ENCODE measurements around the gene RHOT2.

The RHOT2 gene

DNA sequence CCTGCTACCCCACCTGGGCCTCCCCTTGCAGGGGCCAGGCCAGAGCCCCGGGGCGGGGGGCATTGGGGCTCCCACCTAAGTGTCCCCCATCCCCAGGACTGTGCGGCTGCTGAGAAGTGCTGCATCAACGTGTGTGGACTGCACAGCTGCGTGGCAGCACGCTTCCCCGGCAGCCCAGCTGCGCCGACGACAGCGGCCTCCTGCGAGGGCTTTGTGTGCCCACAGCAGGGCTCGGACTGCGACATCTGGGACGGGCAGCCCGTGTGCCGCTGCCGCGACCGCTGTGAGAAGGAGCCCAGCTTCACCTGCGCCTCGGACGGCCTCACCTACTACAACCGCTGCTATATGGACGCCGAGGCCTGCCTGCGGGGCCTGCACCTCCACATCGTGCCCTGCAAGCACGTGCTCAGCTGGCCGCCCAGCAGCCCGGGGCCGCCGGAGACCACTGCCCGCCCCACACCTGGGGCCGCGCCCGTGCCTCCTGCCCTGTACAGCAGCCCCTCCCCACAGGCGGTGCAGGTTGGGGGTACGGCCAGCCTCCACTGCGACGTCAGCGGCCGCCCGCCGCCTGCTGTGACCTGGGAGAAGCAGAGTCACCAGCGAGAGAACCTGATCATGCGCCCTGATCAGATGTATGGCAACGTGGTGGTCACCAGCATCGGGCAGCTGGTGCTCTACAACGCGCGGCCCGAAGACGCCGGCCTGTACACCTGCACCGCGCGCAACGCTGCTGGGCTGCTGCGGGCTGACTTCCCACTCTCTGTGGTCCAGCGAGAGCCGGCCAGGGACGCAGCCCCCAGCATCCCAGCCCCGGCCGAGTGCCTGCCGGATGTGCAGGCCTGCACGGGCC, 35.2 kb upstream of the RHOT2 start:
- DNase-seq, result no peak

DNA sequence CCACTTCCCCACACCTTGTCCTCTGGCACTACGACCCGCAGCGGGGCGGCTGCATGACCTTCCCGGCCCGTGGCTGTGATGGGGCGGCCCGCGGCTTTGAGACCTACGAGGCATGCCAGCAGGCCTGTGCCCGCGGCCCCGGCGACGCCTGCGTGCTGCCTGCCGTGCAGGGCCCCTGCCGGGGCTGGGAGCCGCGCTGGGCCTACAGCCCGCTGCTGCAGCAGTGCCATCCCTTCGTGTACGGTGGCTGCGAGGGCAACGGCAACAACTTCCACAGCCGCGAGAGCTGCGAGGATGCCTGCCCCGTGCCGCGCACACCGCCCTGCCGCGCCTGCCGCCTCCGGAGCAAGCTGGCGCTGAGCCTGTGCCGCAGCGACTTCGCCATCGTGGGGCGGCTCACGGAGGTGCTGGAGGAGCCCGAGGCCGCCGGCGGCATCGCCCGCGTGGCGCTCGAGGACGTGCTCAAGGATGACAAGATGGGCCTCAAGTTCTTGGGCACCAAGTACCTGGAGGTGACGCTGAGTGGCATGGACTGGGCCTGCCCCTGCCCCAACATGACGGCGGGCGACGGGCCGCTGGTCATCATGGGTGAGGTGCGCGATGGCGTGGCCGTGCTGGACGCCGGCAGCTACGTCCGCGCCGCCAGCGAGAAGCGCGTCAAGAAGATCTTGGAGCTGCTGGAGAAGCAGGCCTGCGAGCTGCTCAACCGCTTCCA, 34.4 kb upstream of the RHOT2 start:
- DNase-seq, result no peak

DNA sequence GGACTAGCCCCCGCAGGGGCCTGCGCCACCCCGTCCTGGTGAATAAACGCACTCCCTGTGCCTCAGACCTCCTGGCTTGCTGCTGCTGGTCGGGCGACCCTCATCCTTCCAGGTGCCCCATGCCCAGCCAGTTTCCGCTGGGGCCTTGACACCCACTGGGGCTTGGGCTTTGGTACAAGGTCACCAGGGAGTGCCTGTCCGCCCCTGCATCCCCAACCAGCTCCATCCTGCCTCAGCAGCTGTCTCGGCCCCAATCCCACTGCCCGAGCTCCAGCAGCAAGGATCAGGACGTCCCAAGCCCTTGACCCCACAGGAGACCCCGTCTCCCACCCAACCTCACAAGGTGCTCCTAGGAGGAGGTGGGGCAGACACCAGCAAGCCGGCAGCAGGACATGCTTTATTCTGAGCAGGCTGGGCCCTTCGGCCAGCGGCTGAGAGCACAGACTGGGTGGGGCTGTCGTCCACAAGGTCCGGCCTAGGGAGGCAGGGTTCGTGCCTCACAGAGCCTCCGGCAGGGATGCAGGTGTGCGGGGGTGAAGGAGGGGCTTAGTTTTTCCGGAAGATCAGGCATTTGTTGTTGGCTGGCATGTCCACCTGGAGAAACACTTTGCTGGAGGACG, 33.8 kb upstream of the RHOT2 start:
- no peak for DNase-seq

DNA sequence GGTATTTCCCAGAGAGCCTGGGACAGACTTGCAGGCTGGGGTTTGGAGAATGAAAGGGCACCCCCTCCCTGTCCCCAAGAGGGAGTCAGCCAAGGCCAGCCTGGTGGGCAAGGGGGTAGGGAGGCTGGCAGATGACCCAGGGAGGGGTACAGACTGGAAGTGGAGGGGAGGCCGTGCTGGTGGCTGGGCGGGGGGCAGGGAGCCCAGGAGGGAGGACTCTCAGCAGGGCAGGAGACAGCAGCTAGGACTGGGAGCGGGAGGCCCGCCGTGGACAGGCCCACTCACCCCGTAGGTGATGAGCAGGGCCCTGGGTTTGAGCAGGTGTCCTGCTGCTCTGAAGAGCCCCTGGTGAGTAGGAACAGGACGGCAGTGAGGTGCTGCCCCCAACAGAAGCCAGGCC, 32.9 kb upstream of the RHOT2 start:
- no peak for DNase-seq

DNA sequence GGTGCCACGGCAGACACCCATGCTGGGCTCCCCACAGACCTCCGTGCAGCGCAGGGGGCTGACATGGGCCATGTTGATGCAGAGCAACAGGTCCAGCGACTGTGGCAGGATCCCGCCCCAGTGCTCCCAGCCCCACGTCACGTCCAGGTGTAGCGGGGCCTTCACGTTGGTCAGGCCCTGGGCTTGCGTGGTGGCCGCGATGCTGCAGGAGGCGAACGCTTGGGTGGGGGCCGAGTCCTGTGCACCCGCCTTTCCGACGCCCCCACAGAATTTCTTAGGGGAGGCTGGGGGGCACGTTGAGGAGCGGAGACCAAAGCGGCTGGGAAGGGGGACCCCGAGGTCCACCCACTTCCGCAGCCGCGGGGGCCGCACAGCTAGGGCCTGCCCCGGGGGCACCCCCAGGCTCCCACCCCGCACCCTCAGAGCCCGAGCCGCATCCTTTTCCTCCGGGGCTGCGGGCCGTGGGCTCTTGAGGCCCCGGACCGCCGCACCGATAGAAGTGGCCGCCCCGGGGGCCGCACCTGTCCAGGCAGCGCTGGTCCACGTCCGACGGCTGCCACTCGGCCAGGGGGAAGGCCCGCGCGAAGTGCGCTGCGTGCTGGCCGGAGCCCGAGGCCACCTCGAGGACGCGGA, 32.2 kb upstream of the RHOT2 start:
- no peak for DNase-seq

DNA sequence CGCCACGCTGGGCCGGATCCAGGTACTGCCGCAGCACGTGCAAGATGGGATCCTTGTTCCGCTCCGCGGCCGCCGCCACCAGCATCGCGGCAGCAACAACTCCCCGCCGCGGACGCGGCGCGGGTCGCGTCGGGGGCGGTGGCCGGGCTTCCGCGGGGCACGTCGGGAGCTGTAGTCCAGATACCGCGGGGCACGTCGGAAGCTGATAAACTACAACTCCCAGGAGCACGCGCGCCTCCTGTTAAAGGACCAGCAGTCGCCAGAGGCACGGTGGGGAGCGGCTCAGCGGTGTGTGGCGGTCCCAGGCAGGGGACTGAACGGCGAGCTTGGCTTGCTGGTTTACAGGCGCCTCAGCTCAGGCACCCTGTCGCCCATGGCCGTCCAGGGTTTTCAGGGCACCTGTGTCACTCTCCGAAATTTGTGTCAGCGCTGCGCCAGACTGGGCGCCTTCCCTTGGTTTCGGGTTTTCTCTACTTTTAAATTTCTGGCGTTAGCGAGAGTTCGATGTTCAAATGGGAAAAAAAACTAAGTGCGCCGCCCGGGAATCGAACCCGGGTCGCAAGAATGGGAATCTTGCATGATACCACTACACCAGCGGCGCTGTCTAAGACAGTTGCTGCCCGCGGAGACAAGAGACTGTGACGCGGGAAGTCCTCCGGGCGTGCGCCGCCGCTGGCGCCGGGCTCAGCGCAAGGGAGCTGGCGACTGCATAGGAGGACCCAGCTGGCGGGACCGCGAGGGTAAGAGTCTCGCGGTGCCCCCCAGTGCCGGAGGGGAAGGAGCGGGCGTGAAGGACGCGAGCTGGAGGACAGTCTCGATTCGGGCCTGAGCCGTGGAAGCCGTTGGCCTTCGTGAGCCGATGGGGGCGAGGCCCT, 31.5 kb upstream of the RHOT2 start, which contains the start of gene METTL26:
METTL26 (minus strand) TSS at position 100 of the 875 bp plus-strand sequence; CDS start at position 85, 15 bp downstream.
- peak; percentile 96 for DNase-seq

DNA sequence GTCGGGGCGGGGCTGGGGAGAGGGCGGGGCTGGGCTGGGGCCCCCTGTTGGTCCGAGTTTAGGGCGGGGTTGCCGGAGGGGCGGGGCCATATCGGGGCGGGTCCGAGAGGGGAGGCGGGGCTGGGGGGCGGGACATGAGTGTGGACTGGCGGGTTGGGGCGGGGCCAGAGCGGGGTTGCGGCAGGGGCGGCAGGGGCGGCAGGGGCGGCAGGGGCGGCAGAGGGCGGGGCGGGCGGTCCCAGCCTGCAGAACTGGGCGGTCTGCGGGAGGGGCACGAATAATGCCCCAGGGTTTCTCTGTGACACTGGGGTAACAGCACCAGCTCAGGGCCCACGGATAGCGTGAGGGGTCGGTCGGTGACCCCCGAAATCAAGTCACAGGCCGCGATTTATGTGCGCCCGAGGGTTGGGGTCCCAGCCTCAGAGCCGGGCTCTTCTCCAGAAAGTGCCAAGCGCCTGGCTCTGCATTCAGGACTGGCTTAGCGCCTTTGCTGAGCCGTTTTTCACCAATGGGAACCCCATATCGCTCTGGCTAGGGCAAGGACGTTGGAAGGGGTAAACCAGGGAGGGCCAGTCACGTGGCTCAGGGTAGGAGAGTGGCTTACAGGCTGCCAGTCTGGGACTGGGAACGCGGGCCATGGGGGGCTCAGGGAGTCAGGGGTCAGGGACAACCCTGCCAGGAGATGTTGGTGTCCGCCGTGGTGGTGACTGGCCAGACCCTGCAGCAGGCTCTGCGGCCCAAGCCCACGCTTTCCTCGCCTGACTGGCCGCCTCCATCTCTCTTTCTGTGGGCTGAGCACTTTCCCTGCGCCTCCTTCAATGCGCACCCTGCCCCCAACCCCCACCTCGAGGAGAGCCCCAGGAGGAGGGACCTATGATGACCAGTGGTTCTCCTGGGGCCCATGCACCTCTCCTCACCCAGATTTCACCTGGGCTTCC, 30.6 kb upstream of the RHOT2 start:
- no peak for DNase-seq

DNA sequence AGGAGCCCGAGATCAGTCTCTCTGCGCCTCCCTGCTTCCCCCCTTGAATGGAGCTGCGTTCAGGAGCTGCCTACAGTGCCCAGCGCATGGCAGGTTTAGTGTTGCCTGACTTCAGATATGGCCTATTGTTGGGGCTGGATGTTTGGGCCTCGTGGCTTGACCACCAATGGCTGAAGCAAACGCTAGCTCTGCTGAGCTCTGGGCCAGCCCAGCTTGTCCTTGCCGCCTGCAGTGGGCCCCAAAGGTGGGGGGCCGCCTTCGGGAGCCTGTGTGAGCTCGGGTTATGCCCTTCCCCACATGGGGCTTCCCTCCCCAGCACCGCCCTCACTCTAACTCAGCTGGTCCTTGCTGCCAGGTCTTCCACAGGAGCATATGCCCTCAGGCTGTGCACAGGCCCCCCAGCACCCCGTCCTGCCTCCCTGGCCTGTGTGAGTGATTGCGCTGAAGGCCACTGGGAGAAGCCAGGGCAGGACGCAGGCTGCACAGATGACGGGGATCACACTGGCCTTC, 29.8 kb upstream of the RHOT2 start:
- no peak for DNase-seq

DNA sequence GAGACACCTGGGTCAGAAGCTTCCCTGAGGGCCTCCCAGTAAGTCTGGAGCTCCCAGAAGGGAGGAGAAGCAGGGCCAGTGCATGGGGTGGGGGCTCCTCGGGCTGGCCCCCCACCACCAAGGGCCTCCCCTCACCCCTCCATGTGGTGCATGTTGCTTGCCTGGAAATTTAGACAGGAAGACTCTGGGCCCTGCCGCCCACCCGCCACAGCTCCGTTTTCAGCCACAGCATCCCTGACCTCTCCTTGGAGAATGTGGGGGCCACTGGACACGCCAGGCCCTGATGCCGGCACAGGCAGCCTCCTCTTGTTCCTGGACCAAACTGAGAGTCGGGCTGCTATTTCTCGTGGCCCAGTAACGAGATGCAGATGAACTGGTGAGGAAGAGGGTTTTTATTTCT, 29.1 kb upstream of the RHOT2 start:
- DNase-seq, result no peak

DNA sequence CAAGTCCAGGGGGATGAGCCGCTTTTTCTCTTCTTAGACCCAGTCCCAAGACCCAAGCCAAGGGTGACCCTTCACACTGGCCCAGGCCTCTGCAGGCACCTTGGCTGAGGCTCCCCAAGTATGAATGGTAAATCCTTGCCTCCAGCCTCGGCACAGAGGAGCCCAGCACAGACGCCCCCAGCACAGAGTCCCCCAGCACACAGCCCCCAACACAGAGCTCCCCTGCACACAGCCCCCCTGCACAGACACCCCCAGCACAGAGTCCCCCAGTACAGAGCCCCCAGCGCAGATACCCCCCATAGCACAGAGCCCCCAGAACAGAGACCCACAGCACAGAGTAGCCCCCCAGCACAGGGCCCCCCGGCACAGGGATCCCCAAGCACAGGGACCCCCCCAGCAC, 27.3 kb upstream of the RHOT2 start:
- no peak for DNase-seq

DNA sequence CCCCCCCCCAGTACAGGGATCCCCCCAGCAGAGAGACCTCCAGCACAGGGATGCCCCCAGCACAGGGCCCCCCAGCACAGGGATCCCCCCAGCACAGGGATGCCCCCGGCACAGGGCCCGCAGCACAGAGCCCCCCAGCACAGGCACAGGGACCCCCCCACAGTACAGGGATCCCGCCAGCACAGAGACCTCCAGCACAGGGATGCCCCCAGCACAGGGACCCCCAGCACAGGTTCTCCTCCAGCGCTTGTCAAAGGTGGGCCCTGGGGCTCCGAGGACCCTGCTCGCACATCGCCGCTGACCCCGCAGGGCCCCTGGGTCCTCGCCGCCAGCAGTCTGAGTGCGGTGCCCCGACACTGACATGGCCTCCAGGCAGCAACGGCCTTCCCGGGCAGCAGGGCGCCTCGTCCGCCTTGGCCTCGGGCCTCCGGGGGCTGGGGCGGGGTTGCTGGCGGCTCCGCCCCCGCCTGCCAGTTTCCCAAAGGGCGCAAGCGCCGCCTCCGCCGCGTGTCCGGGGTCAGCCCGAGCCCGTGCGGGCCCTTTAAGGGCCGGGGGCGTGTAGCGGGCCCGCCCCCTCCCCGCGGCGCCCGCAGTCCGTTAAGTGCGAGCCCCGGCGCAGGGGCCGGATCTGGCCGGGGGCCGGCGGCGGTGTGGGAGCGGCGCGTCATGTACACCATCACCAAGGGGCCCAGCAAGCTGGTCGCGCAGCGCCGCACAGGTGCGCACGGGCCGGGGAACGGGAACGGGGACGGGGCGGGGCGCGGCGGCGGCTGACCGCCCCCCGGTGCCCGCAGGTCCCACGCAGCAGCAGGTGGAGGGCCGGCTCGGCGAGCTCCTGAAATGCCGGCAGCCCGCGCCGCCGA, 26.4 kb upstream of the RHOT2 start, which contains the start of gene MCRIP2:
MCRIP2 (plus strand) TSS at position 503 of the 863 bp plus-strand sequence; CDS start at position 667, 164 bp downstream.
- peak; percentile 84 for DNase-seq

DNA sequence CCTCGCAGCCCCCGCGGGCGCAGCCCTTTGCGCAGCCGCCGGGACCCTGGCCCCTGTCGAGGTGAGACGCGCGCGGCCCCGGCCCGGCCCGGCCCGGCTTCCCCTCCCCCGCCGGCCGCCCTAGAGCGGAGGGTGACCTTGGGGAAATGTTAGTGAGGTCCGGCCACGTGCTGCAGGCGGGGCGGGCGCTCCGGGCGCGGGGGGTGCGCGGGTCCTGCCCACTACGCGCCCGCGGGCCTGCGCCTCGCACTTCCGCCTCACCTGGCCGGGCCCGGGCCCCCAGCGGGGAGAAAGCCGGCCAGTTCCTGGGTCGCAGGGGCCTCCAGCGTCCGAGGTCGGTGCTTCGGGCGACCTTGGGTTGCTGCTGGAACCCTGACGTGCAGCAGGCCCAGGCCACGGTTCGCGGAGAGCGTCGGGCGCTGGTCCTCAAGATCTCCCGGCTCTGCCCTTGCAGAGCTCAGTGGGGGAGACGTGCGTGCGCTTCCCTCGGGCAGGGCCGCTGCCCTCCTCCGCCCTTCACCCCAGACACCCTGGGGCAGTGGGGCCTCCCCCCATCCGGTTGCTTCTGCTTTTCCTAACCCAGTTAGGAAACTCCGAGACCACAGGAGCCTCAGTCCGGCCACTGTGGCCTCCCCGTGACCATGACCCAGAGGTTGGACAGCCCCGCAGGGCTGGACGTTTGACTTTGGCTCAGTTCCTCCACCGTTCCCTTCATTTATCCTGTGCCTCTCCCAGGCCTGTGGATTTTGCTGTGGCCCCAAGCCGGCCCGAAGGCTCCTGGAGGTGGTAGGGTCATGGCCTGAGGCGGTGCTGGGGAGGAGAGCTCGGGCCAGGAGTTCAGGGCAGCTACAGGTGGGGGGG, 25.5 kb upstream of the RHOT2 start:
- DNase-seq, result no peak

DNA sequence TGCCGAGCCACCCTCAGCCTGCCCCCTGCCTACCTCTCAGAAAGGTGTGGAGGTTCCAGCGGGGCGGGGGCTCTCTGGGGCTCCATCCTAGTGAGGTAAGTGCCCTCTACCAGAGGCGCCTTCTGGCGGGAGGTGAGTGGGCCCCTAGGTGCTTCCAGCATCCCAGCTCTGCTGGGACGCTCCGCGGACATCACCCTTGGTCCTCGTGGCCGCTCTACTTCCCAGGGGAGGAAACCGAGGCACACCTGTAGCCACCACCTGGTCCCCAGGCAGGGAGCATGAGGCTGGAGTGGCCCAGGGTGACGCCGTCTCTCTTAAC, 24.9 kb upstream of the RHOT2 start:
- DNase-seq, result no peak

DNA sequence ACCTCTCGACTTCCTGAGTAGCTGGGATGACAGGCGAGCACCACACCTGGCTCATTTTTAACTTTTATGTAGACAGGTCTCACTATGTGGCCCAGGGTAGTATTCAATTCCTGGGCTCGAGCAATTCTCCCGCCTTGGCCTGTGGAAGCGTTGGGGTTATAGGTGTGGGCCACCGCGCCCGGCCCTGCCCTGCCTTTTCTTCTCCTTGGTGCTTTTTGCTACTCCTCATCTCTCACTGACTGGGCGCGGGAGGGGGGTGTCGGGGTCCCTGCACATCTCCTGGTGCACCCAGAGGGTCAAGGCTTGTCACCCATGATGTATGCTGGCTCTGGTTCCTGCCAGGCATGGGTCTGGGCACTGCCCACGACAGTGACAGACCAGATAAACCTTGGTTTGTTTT, 23.4 kb upstream of the RHOT2 start:
- no peak for DNase-seq

DNA sequence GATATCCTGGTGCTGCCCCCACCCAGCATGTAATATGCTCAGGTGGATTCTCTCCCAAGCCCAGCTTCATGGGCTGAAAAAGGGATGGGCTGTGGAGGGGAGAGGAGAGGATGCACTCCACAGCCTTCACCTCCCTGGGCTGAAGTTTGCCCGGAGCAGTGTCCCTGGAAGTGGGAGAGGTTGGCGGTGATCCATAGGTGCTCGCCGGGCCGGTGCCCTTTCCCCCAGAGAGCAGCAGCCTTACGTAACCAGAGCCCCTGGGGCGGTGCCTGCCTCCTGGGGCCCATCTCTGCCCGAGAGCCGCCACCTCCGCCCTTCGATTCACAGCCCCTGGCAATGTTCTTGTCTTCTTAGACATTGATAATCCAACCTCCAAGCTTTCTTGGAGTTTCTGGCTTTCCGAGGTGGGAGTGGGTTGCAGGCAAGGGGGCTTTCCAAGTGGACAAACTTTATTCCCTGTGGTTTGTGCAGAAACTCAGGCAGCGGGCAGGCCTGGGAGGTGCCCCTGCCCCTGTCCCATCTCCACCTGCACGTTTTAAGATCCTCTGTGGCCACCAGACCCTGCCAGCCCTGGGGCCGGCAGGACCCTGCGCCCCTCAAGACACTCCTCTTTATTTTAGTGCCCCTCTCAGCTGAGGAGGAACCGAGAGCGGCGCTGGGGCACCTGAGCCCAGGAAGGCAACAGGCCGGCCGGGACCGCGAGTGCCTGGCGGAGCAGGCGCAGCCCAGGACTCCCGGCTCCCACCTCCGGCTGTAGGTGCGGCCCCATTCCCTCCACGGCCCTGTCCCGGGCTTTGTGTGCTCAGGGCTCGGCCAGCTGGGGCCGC, 21.9 kb upstream of the RHOT2 start:
- DNase-seq, result no peak

DNA sequence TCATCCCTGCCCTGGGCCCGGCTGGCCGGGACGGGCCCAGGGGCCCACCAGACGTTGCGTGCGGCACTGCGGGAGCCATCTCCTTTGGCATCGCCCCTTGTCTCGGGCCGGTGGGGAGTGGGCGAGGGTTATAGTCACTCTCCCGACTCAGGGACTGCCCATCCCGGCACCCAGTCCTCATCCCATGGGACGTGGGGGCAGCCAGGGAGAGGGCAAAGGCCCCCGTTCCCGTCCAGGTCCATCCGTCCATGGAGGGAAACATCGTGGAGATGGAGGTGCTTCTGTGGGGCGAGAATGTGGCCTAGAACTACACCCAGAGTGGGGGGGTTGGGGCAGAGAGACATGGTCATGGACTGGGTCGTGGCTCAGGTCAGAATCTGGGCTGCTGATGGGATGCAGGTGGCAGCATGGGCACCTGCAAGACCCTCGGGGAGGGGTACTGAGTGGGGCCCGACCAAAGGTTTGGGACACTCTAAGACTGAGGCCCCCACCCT, 21.2 kb upstream of the RHOT2 start:
- no peak for DNase-seq

DNA sequence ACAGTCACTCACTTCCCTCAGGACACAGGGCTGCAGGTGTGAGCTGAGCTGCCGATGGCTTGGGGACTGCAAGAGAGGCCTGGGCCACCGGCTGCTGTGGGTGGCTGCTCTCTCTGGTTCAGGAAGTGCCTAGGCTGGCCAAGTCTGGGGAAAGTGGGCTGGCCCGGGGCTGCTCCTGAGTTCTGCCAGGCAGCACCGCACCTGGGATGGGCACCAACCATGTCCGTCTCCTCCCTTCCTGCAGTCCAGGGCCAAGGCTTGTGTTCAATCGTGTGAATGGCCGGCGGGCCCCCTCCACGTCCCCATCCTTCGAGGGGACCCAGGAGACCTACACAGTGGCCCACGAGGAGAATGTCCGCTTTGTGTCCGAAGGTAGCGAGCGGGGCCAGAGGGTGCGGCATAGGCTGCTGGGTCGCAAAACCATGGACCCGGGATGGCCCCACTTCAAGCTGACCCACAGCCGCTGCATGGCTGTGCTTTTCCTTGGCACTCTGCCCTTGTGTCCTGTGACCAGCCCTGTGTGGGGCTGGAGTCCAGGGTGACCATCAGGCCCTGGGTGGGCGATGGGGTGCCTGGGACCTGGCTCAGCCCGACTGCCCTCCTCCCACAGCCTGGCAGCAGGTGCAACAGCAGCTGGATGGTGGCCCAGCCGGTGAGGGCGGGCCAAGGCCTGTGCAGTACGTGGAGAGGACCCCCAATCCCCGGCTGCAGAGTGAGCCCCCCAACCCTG, 20.6 kb upstream of the RHOT2 start:
- no peak for DNase-seq
